ENCODE data around the gene ABLIM2. TPM values are rescaled to one million over a fixed set of nuclear protein-coding genes. Genes with fewer than 3 reads are reported as not detected.

The ABLIM2 gene
- 1 to 10 TPM in 2 of 3 donors, under 1 TPM in 1; 0.71 to 2.8 (median 1.3) TPM for total RNA-seq
- 1.2 TPM for total RNA-seq (2013)

DNA sequence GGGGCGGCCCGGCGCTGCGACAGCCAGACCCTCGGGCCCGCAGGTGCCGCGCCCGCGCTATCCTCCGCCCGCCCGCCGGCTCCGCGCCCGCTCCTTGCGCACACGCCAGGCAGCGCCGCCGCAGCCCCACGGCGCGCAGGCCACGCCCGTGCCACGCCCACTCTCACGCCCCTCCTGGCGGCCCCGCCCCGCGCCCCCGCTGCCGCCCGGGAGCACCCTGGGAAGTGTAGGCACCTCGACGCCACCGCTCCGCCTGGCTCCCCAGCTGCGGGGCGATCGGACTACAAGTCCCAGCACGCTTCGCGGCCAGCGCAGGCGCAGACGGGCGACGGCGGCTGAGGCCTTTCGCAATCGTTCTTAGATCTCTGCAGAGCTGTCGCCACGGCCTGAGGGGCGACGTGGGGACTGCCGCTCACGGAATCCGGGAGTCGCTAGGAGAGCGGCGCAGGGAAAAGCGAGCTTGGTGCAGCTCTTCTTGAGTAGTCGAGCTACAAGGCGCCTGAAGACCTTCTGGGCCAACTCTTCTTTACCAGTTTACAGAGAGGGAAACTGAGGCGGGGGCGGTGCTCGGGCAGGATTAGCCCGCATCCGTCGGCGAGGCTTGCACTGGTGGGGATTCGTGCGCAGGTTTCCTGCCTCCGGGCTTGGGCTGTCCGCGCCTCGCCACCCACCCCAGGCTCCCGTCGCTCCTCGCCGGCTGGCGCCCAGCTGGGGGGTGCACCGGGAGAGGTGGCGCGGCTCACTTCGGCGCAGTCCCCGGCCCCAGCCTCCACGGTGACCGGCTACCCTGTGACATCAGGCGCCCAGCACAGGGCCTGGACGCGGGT, at the start of gene ABLIM2:
TSS of gene ABLIM2 (minus strand) at position 104 of the 827 bp plus-strand sequence. CDS start 124 bp downstream, outside the sequence.
- Histone ChIP-seq H3K4me1 (ENCODE audit: control insufficient read depth, insufficient read depth, low read length) (peaks cover 24% of the 10 kb centered on the region), H3K9me3 (ENCODE audit: control insufficient read depth, insufficient read depth, low read length) (no peaks in the 10 kb centered on the region), H3K27me3 (ENCODE audit: control insufficient read depth, insufficient read depth, low read length) (peaks cover 12% of the 10 kb centered on the region), H3K36me3 (ENCODE audit: control insufficient read depth, insufficient read depth, low read length) (no peaks in the 10 kb centered on the region), H3K27ac (ENCODE audit: low read length) (no peak within 1 kb of the TSS), H3K4me3 (ENCODE audit: low read length) (peak within 1 kb of the TSS; percentile 64)
- ATAC-seq: peak; percentile 99 to 100 (median 99)
- TF ChIP-seq, protein P1, sequence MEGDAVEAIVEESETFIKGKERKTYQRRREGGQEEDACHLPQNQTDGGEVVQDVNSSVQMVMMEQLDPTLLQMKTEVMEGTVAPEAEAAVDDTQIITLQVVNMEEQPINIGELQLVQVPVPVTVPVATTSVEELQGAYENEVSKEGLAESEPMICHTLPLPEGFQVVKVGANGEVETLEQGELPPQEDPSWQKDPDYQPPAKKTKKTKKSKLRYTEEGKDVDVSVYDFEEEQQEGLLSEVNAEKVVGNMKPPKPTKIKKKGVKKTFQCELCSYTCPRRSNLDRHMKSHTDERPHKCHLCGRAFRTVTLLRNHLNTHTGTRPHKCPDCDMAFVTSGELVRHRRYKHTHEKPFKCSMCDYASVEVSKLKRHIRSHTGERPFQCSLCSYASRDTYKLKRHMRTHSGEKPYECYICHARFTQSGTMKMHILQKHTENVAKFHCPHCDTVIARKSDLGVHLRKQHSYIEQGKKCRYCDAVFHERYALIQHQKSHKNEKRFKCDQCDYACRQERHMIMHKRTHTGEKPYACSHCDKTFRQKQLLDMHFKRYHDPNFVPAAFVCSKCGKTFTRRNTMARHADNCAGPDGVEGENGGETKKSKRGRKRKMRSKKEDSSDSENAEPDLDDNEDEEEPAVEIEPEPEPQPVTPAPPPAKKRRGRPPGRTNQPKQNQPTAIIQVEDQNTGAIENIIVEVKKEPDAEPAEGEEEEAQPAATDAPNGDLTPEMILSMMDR (IDR thresholded peaks at IDR 0.05): no peak
- Mint-ChIP-seq H3K27me3 (ENCODE audit: low read depth in 2 of 2) (peaks cover 0 to 14% of the 10 kb centered on the region in 2 donors), H3K4me1 (peaks cover 15 to 19% of the 10 kb centered on the region in 2 donors), H3K27ac (peak within 1 kb of the TSS; percentile 83 to 94), H3K36me3 (no peaks in the 10 kb centered on the region), H3K9me3 (no peaks in the 10 kb centered on the region), H3K4me3 (peak within 1 kb of the TSS; percentile 99)
- peak; percentile 99 for DNase-seq
- intact Hi-C loops (cut with micrococcal nuclease): loop anchor here (1.0 to 2.0 kb wide), 2 partner anchors 40 to 250 kb away; partner anchors contain the start of gene SH3TC1
- WGBS (ENCODE audit: insufficient coverage): under 1% methylated on average over 96 of the region's 96 CpGs

DNA sequence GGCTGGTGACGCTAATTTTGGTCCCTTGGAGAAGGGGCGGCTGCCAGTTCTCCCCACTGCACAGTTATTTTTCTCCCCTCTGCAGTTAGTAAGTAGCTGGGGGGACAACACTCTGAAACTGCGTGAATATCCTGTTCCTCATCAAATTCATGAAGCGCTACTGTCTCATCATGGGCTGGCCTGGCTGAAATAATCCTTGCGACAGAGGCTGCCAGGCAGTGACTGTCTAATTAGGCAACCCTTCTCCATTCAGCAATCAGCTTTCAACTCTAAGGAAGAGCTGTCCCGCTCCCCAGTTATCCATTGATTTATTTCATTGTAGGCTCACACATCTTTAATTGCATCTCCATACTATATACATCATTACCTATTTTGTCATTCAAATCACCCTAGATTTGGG, 48.7 kb upstream of the ABLIM2 start:
- Histone ChIP-seq H3K9me3 (ENCODE audit: control insufficient read depth, insufficient read depth, low read length) (no peaks in the 10 kb centered on the region), H3K4me3 (ENCODE audit: low read length) (no peak overlapping the region), H3K36me3 (ENCODE audit: control insufficient read depth, insufficient read depth, low read length) (no peaks in the 10 kb centered on the region), H3K27ac (ENCODE audit: low read length) (no peak overlapping the region), H3K27me3 (ENCODE audit: control insufficient read depth, insufficient read depth, low read length) (no peaks in the 10 kb centered on the region), H3K4me1 (ENCODE audit: control insufficient read depth, insufficient read depth, low read length) (peaks cover 33% of the 10 kb centered on the region)
- intact Hi-C loops (cut with micrococcal nuclease): no loop called here
- DNase-seq (no peak), ATAC-seq (no peak)
- no peak overlapping the region for H3K27ac Mint-ChIP-seq
- no peaks in the 10 kb centered on the region for H3K27me3 Mint-ChIP-seq (ENCODE audit: low read depth in 2 of 2)
- TF ChIP-seq, protein P1 (IDR thresholded peaks at IDR 0.05): no peak
- no peak overlapping the region for H3K4me3 Mint-ChIP-seq
- H3K36me3 Mint-ChIP-seq: no peaks in the 10 kb centered on the region
- H3K4me1 Mint-ChIP-seq: peaks cover 6 to 30% of the 10 kb centered on the region in 2 donors
- no peaks in the 10 kb centered on the region for H3K9me3 Mint-ChIP-seq
- WGBS (ENCODE audit: insufficient coverage): 93% methylated on average over 6 of the region's 6 CpGs

DNA sequence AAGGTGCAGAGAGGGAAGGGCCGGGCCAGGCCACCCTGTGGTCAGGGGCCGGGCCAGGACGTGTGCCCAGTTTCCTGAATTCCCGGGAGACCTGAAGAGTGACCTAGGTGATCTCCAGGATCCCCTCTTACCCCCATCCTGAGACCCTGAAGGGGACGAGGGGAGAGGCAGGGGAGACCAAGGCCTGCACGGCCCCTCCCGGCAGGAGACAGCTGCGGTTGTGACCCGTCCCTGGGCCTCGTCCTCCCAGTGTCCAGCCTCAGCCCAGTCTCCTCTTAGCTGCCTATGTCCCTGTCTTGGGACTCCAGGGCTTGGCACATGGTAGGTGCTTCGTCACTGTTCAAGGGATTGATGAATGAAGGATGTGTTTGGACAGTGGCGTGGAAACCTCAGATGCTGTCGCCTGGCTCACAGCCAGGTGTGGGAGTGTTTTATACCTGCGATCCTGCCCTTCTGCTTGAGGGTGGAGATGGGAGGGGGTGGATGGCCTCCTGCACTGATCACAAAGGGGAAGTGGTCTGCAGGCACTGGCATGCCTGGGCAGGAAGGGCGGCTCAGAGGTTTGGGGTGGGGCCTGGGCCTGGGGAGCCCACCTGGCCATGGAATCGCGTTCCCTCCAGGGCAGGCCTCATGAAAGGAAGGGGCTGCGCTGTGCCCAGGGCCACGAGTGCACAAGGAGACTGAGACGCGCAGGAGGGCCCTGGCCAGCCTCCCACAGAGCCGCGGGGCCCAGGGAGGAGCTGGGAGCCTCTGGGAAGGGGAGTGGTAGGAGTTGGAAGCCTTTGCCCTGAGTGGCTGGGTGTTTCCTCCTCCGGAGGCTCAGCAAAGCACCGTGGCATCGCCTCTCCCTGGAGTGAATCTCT, 47.4 kb upstream of the ABLIM2 start:
- H3K4me3 Mint-ChIP-seq: no peak overlapping the region
- ATAC-seq (no peak), DNase-seq (no peak)
- Histone ChIP-seq H3K4me1 (ENCODE audit: control insufficient read depth, insufficient read depth, low read length) (peaks cover 46% of the 10 kb centered on the region), H3K27ac (ENCODE audit: low read length) (no peak overlapping the region), H3K27me3 (ENCODE audit: control insufficient read depth, insufficient read depth, low read length) (no peaks in the 10 kb centered on the region), H3K9me3 (ENCODE audit: control insufficient read depth, insufficient read depth, low read length) (no peaks in the 10 kb centered on the region), H3K4me3 (ENCODE audit: low read length) (no peak overlapping the region), H3K36me3 (ENCODE audit: control insufficient read depth, insufficient read depth, low read length) (no peaks in the 10 kb centered on the region)
- H3K36me3 Mint-ChIP-seq: no peaks in the 10 kb centered on the region
- WGBS (ENCODE audit: insufficient coverage): 34% methylated on average over 26 of the region's 26 CpGs
- intact Hi-C loops (cut with micrococcal nuclease): no loop called here
- peaks cover 10 to 39% of the 10 kb centered on the region in 2 donors for H3K4me1 Mint-ChIP-seq
- no peaks in the 10 kb centered on the region for H3K27me3 Mint-ChIP-seq (ENCODE audit: low read depth in 2 of 2)
- no peaks in the 10 kb centered on the region for H3K9me3 Mint-ChIP-seq
- H3K27ac Mint-ChIP-seq: peak overlapping the region in 1 of 2 donors; percentile 22
- TF ChIP-seq, protein P1 (IDR thresholded peaks at IDR 0.05): no peak
